IPS-20b (cell line): Measurements from ENCODE around the gene ZNF76.

Experiments used
- H3K27ac ChIP-seq: one replicate; pipeline ENCODE4 v1.5.1; 2013; ENCODE audit warnings: low read length
- H3K27me3 ChIP-seq: 2 replicates; pipeline ENCODE4 v1.6.1; 2013; ENCODE audit warnings: mild to moderate bottlenecking, low read length, inconsistent platforms; ENCODE audit not compliant: insufficient read depth
- H3K36me3 ChIP-seq: 2 replicates; pipeline ENCODE4 v1.6.1; 2013; ENCODE audit warnings: low read depth, mild to moderate bottlenecking, inconsistent platforms, low read length, moderate library complexity; ENCODE audit not compliant: insufficient read depth
- H3K4me1 ChIP-seq: 2 replicates; pipeline ENCODE4 v1.6.1; 2013; ENCODE audit warnings: mild to moderate bottlenecking, control low read depth, inconsistent platforms, low read length, moderate library complexity; ENCODE audit not compliant: insufficient read depth
- H3K4me3 ChIP-seq: 2 replicates; pipeline ENCODE4 v1.5.1; 2013; ENCODE audit warnings: mild to moderate bottlenecking, low read length, inconsistent platforms
- H3K9ac ChIP-seq: 2 replicates; pipeline ENCODE4 v1.6.1; 2013; ENCODE audit warnings: low read depth, mild to moderate bottlenecking, inconsistent platforms, low read length, moderate library complexity
- H3K9me3 ChIP-seq: 2 replicates; pipeline ENCODE4 v1.6.1; 2013; ENCODE audit warnings: mild to moderate bottlenecking, low read depth, low read length, inconsistent platforms; ENCODE audit not compliant: insufficient read depth

Gene ZNF76

DNA sequence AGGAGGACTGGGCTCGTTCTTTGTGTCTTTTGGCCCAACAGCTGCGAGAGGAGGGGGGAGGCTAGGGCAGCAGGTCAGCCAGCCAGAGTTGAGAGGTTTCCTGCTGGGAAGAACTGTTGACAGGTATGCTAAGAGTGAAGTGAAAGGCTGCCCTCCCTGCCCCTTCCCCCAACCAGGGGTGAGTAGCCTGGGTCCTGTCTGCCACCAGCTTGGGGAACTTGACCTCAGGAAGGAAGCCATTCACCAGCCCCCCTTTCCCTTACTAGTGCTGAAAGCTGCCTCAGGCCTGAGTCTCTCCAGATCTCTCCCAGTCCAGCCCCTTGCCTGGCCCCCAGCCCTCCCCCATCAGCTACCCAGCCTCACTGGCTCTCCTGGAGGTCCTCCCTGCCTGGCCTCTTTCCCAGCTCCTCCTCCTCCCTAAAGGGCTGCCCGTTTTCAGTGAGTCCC is 20.7 kb upstream of the ZNF76 start:
- H3K9me3 ChIP-seq, result peaks cover 5% of the 10 kb centered on the region; the same call in 1 of the 2 replicates
- no peak overlapping the region for H3K4me3 ChIP-seq

DNA sequence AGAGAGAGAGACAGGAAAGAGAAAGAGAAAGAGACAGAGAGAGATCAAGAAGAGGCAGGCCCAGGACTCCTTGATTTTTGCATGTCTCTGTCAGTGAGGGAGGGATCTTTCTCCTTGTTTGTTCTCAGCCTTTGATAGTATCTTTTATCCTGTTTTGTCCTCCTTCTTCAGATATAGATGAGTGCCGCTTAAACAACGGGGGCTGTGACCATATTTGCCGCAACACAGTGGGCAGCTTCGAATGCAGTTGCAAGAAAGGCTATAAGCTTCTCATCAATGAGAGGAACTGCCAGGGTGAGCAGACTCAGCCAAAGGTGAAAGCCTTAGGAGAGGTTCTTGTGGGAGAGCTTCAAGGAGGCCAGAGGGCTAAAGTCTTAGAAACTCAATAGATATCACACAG is 20.0 kb upstream of the ZNF76 start:
- Histone ChIP-seq H3K27me3 (peaks cover 40% of the 10 kb centered on the region), H3K36me3 (peaks cover 8% of the 10 kb centered on the region; the same call in 1 of the 2 replicates), H3K4me3 (no peak overlapping the region), H3K9ac (no peak overlapping the region), H3K4me1 (peaks cover 23% of the 10 kb centered on the region), H3K9me3 (peaks cover 4% of the 10 kb centered on the region; the same call in 1 of the 2 replicates), H3K27ac (no peak overlapping the region)

More for the DNA sequence above, 20.7 kb upstream of the ZNF76 start:
- Histone ChIP-seq H3K27ac (no peak overlapping the region), H3K27me3 (peaks cover 40% of the 10 kb centered on the region), H3K36me3 (peaks cover 4% of the 10 kb centered on the region; the same call in 1 of the 2 replicates), H3K4me1 (peaks cover 23% of the 10 kb centered on the region), H3K9ac (no peak overlapping the region)

DNA sequence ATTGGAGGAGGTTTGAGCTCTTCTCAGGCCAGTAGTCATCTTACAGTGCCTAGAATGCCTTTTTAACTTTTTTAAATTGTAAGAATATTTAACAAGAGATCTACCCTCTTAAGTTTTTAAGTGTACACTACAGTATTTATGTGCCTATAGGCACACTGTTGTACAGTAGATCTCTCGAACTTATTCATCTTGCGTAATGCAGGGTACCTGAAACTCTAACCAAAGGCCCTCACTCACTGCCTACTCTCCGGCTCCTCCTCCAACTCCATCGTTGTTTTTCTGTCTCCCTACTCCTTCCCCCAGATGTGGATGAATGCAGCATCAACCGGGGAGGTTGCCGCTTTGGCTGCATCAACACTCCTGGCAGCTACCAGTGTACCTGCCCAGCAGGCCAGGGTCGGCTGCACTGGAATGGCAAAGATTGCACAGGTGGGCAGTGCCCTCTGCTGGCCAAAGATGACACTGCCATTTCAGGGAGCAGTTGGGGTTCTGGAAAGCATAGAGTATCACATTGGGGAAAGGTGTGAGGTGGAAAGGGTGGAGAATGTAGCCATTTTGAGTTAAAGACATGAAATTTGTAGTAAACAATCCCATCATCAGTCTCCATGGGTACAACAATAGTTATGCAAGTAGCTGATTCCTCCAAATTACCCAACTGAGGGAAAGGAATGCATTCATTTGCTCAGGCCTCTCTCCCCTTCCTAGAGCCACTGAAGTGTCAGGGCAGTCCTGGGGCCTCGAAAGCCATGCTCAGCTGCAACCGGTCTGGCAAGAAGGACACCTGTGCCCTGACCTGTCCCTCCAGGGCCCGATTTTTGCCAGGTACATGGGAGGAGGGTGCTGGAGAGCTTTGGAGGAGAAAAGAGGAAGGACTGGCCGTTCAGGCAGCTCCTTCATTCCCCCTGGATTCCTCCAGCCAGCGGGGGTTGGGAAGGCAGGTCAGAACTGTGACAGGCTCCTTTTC is 18.4 kb upstream of the ZNF76 start:
- Histone ChIP-seq H3K36me3 (peaks cover 16% of the 10 kb centered on the region), H3K27ac (no peak overlapping the region), H3K4me3 (no peak overlapping the region), H3K9me3 (no peaks in the 10 kb centered on the region), H3K27me3 (peaks cover 40% of the 10 kb centered on the region), H3K4me1 (peaks cover 23% of the 10 kb centered on the region), H3K9ac (no peak overlapping the region)

DNA sequence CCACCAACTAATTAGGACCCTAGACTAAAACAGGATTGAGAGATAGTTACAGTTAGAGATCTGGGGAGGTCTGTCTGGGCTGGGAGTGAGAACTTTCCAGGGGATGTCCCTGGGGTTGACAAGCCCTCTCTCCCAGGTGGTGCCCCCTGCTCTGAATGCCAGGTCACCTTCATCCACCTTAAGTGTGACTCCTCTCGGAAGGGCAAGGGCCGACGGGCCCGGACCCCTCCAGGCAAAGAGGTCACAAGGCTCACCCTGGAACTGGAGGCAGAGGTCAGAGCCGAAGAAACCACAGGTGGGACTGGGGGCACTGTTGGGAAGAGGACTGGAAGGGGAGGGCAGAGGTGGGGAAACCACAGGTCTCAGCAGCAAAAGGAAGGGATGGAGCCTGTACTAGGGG is 17.0 kb upstream of the ZNF76 start:
- peaks cover 23% of the 10 kb centered on the region for H3K4me1 ChIP-seq
- no peak overlapping the region for H3K27ac ChIP-seq
- H3K27me3 ChIP-seq, result peaks cover 31% of the 10 kb centered on the region
- H3K36me3 ChIP-seq, result peaks cover 19% of the 10 kb centered on the region
- no peaks in the 10 kb centered on the region for H3K9me3 ChIP-seq
- no peak overlapping the region for H3K4me3 ChIP-seq
- H3K9ac ChIP-seq, result no peak overlapping the region

DNA sequence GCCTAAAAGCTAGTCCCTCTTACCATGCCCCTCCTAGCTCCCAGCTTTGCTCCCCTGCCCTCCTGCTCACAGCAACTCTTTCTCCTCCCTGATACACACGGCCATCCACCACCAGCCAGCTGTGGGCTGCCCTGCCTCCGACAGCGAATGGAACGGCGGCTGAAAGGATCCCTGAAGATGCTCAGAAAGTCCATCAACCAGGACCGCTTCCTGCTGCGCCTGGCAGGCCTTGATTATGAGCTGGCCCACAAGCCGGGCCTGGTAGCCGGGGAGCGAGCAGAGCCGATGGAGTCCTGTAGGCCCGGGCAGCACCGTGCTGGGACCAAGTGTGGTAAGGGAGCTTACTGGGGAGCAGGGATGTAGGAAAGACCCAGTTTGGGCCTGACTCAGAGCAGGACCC is 16.6 kb upstream of the ZNF76 start:
- H3K4me1 ChIP-seq, result peaks cover 18% of the 10 kb centered on the region
- peaks cover 19% of the 10 kb centered on the region for H3K36me3 ChIP-seq
- H3K9ac ChIP-seq, result no peak overlapping the region
- H3K27me3 ChIP-seq, result peaks cover 27% of the 10 kb centered on the region
- H3K4me3 ChIP-seq, result no peak overlapping the region
- H3K27ac ChIP-seq, result no peak overlapping the region
- no peaks in the 10 kb centered on the region for H3K9me3 ChIP-seq

DNA sequence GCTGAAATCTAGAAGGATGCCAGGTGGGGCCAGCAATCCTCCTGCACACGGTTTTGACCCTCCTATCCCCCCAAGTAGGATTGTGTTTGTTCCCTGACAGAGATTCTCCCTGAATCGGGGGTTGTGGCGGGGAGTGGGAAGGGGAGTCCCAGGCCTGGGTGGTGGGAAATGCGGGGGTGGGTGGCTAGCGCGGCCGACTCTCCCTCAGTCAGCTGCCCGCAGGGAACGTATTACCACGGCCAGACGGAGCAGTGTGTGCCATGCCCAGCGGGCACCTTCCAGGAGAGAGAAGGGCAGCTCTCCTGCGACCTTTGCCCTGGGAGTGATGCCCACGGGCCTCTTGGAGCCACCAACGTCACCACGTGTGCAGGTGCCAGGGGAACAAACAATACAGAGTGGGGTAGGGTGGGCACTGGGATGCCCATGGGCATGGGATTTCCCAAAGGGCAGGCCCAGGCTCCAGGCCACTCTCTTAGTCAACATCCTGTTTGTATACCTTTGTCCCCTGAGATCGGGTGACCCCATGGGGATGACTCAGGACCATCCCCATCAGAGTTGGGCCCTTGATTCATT is 16.1 kb upstream of the ZNF76 start:
- Histone ChIP-seq H3K9ac (no peak overlapping the region), H3K9me3 (no peaks in the 10 kb centered on the region), H3K27me3 (peaks cover 21% of the 10 kb centered on the region), H3K4me3 (no peak overlapping the region), H3K36me3 (peaks cover 19% of the 10 kb centered on the region), H3K4me1 (peaks cover 13% of the 10 kb centered on the region), H3K27ac (no peak overlapping the region)

DNA sequence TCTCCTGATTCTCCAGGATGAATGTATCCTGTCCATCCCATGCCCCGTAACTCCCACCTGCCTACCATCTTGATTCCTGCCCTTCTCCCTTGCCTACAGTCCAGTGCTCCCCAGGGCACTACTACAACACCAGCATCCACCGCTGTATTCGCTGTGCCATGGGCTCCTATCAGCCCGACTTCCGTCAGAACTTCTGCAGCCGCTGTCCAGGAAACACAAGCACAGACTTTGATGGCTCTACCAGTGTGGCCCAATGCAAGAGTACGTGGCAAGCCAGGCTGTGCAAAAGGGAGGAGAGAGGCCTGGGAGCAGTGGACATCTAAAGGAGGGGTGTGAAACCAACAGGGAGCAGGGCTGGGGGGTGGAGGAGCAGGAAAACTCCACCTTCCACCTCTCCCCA is 15.0 kb upstream of the ZNF76 start:
- Histone ChIP-seq H3K27me3 (peaks cover 12% of the 10 kb centered on the region; the same call in 1 of the 2 replicates), H3K4me3 (no peak overlapping the region), H3K36me3 (peaks cover 19% of the 10 kb centered on the region), H3K27ac (no peak overlapping the region), H3K4me1 (peaks cover 16% of the 10 kb centered on the region), H3K9me3 (no peaks in the 10 kb centered on the region), H3K9ac (no peak overlapping the region)

DNA sequence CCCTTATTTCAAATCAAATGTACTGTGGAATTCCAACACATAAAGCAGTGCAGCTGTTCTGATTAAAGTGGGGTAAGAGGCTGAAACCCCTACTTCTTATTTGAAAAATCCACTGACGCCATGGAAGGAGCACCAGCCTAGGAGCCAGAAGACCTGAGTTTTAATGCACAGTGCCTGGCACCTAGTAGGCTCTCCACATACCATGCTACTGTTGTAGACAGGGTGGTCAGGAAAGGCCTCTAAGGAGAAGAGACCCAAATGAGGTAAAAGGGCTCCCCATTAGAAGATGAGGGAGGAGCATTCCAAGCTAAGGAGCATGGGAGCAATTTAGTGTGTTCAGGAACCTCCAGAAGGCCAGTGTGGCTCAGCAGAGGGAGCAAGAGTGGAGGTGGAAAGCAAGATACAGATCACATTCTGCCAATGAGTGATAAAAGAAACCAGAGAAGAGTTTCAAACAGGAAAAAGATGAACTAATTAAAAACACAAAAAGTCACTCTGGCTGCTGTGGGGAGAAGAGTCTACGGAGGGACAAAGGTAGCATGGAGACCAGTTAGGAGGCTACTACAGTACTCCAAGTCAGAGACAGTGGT is 11.8 kb upstream of the ZNF76 start:
- H3K4me3 ChIP-seq, result no peak overlapping the region
- H3K27ac ChIP-seq, result no peak overlapping the region
- peaks cover 9% of the 10 kb centered on the region; the same call in 1 of the 2 replicates for H3K4me1 ChIP-seq

DNA sequence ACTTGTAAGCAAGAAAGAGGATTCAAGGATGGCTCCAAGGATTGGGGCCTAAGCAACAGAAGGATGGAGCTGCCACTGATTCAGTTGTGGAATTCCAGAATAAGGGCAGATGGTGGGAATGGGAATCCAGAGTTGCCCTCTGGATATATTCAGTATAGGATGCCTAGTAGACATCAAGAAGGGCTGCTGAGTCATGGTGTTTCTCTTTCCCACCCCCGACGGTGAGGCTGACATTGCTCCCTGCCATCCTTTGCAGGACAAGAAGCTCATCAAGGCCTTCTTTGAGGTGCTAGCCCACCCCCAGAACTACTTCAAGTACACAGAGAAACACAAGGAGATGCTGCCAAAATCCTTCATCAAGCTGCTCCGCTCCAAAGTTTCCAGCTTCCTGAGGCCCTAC is 11.2 kb upstream of the ZNF76 start:
- H3K27ac ChIP-seq, result no peak overlapping the region
- H3K27me3 ChIP-seq, result no peaks in the 10 kb centered on the region
- H3K9me3 ChIP-seq, result no peaks in the 10 kb centered on the region
- H3K36me3 ChIP-seq, result peaks cover 15% of the 10 kb centered on the region
- H3K9ac ChIP-seq, result no peak overlapping the region
- H3K4me3 ChIP-seq, result no peak overlapping the region
- H3K4me1 ChIP-seq, result peaks cover 9% of the 10 kb centered on the region; the same call in 1 of the 2 replicates

More for the DNA sequence above, 11.8 kb upstream of the ZNF76 start:
- Histone ChIP-seq H3K9ac (no peak overlapping the region), H3K9me3 (no peaks in the 10 kb centered on the region), H3K36me3 (peaks cover 15% of the 10 kb centered on the region), H3K27me3 (no peaks in the 10 kb centered on the region)

DNA sequence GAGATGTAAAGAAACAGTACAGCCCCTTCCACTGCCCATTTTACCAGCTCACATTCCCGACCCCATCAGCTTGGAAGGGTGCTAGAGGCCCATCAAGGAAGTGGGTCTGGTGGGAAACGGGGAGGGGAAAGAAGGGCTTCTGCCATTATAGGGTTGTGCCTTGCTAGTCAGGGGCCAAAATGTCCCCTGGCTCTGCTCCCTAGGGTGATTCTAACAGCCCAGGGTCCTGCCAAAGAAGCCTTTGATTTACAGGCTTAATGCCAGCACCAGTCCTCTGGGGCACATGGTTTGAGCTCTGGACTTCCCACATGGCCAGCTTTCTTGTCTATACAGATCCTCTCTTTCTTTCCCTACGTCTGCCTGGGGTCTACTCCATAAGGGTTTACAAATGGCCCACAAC is 10.6 kb upstream of the ZNF76 start:
- peaks cover 15% of the 10 kb centered on the region for H3K36me3 ChIP-seq
- no peak overlapping the region for H3K4me3 ChIP-seq
- H3K27me3 ChIP-seq, result no peaks in the 10 kb centered on the region
- H3K9ac ChIP-seq, result no peak overlapping the region
- H3K9me3 ChIP-seq, result no peaks in the 10 kb centered on the region
- no peak overlapping the region for H3K27ac ChIP-seq
- H3K4me1 ChIP-seq, result peaks cover 9% of the 10 kb centered on the region; the same call in 1 of the 2 replicates

DNA sequence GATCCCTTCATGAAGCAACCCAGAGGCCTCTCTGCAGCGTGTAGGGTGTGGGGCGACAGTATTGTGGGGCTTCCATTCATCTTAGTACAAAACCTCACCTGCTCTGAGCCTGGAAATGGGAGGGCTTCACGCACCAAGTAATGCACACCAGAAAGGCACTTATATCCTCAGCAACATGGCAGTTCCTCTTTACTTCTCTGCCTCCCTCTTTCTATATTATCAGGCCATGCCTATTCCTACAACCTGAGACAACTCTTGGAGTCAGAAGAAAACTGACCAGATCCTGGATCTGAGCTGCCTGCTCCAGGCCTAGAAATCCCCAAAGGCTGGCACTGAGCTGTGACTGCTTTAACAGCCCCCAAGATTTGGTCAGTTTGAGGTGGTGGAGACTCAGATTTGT is 7.6 kb upstream of the ZNF76 start:
- Histone ChIP-seq H3K36me3 (no peaks in the 10 kb centered on the region), H3K27ac (no peak overlapping the region), H3K9me3 (no peaks in the 10 kb centered on the region)

More for the DNA sequence above, 7.6 kb upstream of the ZNF76 start:
- H3K27me3 ChIP-seq, result no peaks in the 10 kb centered on the region
- H3K4me1 ChIP-seq, result peaks cover 9% of the 10 kb centered on the region; the same call in 1 of the 2 replicates
- no peak overlapping the region for H3K9ac ChIP-seq
- H3K4me3 ChIP-seq, result no peak overlapping the region
